ENCODE measurements around the gene PANX1. TPM values are rescaled to one million over a fixed set of nuclear protein-coding genes. Genes with fewer than 3 reads are reported as not detected.

PANX1 gene
- total RNA-seq, 1 experiment from 2014 or later = 37.5 TPM

GRCh38 chr11:94107363-94107762 lies 21.3 kb upstream of the PANX1 start:
- Mint-ChIP-seq H3K9me3 (peaks cover 15 to 22% of the 10 kb centered on the region in 2 experiments), H3K36me3 (ENCODE audit: insufficient read depth in 1 of 3, low read depth in 3 of 3) (peaks cover 7 to 30% (median 16%) of the 10 kb centered on the region in 3 experiments), H3K4me1 (peaks cover 8 to 15% of the 10 kb centered on the region in 2 experiments), H3K27me3 (ENCODE audit: low read depth) (no peaks in the 10 kb centered on the region), H3K4me3 (no peak overlapping the region), H3K27ac (no peak overlapping the region)
- WGBS (ENCODE audit: extremely low coverage, insufficient read length, low lambda C conversion rate) = no CpG with 5 or more reads among the region's 1 CpG
- Histone ChIP-seq H3K79me1 (ENCODE audit: insufficient read depth, low read depth, low read length, poor library complexity, severe bottlenecking) (no peaks in the 10 kb centered on the region), H3T11ph (ENCODE audit: low read length) (no peak overlapping the region), H2AFZ (ENCODE audit: low read length) (no peak overlapping the region), H3K4me2 (ENCODE audit: insufficient read depth, insufficient read length, low read length) (no peak overlapping the region), H4K20me1 (ENCODE audit: control insufficient read depth, insufficient read depth, insufficient read length) (no peaks in the 10 kb centered on the region), H3K56ac (ENCODE audit: insufficient read length, low read depth, low read length) (no peak overlapping the region), H3K27ac (ENCODE audit: insufficient read length, low read depth, low read length) (no peak overlapping the region), H4K5ac (ENCODE audit: insufficient read length, low read depth, low read length) (no peak overlapping the region), H4K8ac (replicated peaks; ENCODE audit: insufficient read length, low read depth, low read length) (no peak overlapping the region), H3K23ac (ENCODE audit: insufficient read length, low read depth, low read length) (no peak overlapping the region), H3K18ac (ENCODE audit: insufficient read length, low read depth, low read length) (no peak overlapping the region), H4K91ac (ENCODE audit: insufficient read length, low read depth, low read length) (no peak overlapping the region), H2BK120ac (ENCODE audit: low read depth, low read length, poor library complexity, severe bottlenecking) (no peak overlapping the region), H2BK20ac (ENCODE audit: low read depth, low read length, poor library complexity, severe bottlenecking) (no peak overlapping the region), H3K14ac (ENCODE audit: insufficient read depth, low read length) (no peak overlapping the region), H3K27me3 (ENCODE audit: insufficient read depth, low read length) (no peaks in the 10 kb centered on the region), H3K9ac (ENCODE audit: extremely low read depth, insufficient read length, low read length) (no peak overlapping the region), H2AK5ac (ENCODE audit: insufficient read length, low read length) (no peak overlapping the region), H3K4ac (ENCODE audit: low read depth, low read length) (no peak overlapping the region), H3K9me3 (ENCODE audit: control insufficient read depth, low read depth, low read length) (no peaks in the 10 kb centered on the region), H2BK15ac (ENCODE audit: low read depth, low read length) (no peak overlapping the region), H3K23me2 (ENCODE audit: insufficient read length, low read depth, low read length, poor library complexity, severe bottlenecking) (no peaks in the 10 kb centered on the region), H3K79me2 (ENCODE audit: insufficient read depth, low read length) (no peaks in the 10 kb centered on the region), H3K4me1 (ENCODE audit: insufficient read depth, low read length) (no peaks in the 10 kb centered on the region), H2BK12ac (ENCODE audit: insufficient read length, low read depth, low read length) (no peak overlapping the region), H2BK5ac (ENCODE audit: insufficient read length, low read length) (no peak overlapping the region)
- DNase-seq = no peak
- TF ChIP-seq CTCF (conservative IDR thresholded peaks at IDR 0.05) = peak; percentile 41; the same call in 1 of the 3 replicates

Data from H9 (cell line).